T-helper 2 cell treated with Interferon-gamma antibody and Interleukin-4, amounts not matched to agents 5 μg/mL and 100 μg/mL, for 36 hours (primary cell): ENCODE measurements around the gene SPRY4.
A peak's percentile ranks its signal among the peaks of the same experiment; 100 is the strongest.

ENCODE experiments used
- DNase-seq: peaks from one replicate; pipeline ENCODE4 v3.0.0; 2021; ENCODE audit warnings: low spot score
- H3K27ac Mint-ChIP-seq: one replicate; pipeline ENCODE4 v1.8.0; 2021; ENCODE audit warnings: mild to moderate bottlenecking, mixed read lengths
- H3K27me3 Mint-ChIP-seq: one replicate; pipeline ENCODE4 v1.8.0; 2021; ENCODE audit warnings: low read depth, mixed read lengths
- H3K36me3 Mint-ChIP-seq: one replicate; pipeline ENCODE4 v1.8.0; 2021; ENCODE audit warnings: low read depth, mixed read lengths
- H3K4me1 Mint-ChIP-seq: one replicate; pipeline ENCODE4 v1.8.0; 2021; ENCODE audit warnings: low read depth, mixed read lengths
- H3K4me3 Mint-ChIP-seq: one replicate; pipeline ENCODE4 v1.8.0; 2022; ENCODE audit warnings: mild to moderate bottlenecking, moderate library complexity, mixed read lengths
- H3K9me3 Mint-ChIP-seq: one replicate; pipeline ENCODE4 v1.8.0; 2021; ENCODE audit warnings: mixed read lengths

Gene SPRY4

GRCh38 chr5:142324136-142324870 lies 518 bp downstream of the SPRY4 start:
- no peaks in the 10 kb centered on the region for H3K36me3 Mint-ChIP-seq
- peak overlapping the region; percentile 86 for H3K4me3 Mint-ChIP-seq
- peak overlapping the region; percentile 67 for H3K27ac Mint-ChIP-seq
- no peak for DNase-seq
- peaks cover 46% of the 10 kb centered on the region for H3K27me3 Mint-ChIP-seq
- H3K9me3 Mint-ChIP-seq: no peaks in the 10 kb centered on the region
- peaks cover 30% of the 10 kb centered on the region for H3K4me1 Mint-ChIP-seq

GRCh38 chr5:142323480-142324135 lies 1.2 kb downstream of the SPRY4 start:
- DNase-seq: no peak
- Mint-ChIP-seq H3K27ac (no peak overlapping the region), H3K9me3 (no peaks in the 10 kb centered on the region), H3K4me3 (peak overlapping the region; percentile 86), H3K36me3 (no peaks in the 10 kb centered on the region), H3K4me1 (peaks cover 35% of the 10 kb centered on the region), H3K27me3 (peaks cover 41% of the 10 kb centered on the region)

- Mint-ChIP-seq H3K9me3 (no peaks in the 10 kb centered on the region), H3K36me3 (no peaks in the 10 kb centered on the region), H3K4me3 (no peak overlapping the region), H3K4me1 (peaks cover 35% of the 10 kb centered on the region), H3K27ac (no peak overlapping the region), H3K27me3 (peaks cover 41% of the 10 kb centered on the region)
- no peak for DNase-seq
These were observed 1.9 kb downstream of the SPRY4 start for GRCh38 chr5:142322747-142323479.

GRCh38 chr5:142322403-142322746 lies 2.4 kb downstream of the SPRY4 start:
- Mint-ChIP-seq H3K27me3 (peaks cover 38% of the 10 kb centered on the region), H3K27ac (no peak overlapping the region)

GRCh38 chr5:142320851-142321560 lies 3.8 kb downstream of the SPRY4 start:
- H3K9me3 Mint-ChIP-seq: no peaks in the 10 kb centered on the region
- DNase-seq: no peak
- H3K27me3 Mint-ChIP-seq: peaks cover 27% of the 10 kb centered on the region
- no peak overlapping the region for H3K4me3 Mint-ChIP-seq
- no peaks in the 10 kb centered on the region for H3K36me3 Mint-ChIP-seq
- H3K4me1 Mint-ChIP-seq: peaks cover 37% of the 10 kb centered on the region
- H3K27ac Mint-ChIP-seq: no peak overlapping the region

More at GRCh38 chr5:142322403-142322746, 2.4 kb downstream of the SPRY4 start:
- H3K36me3 Mint-ChIP-seq: no peaks in the 10 kb centered on the region
- H3K4me3 Mint-ChIP-seq: no peak overlapping the region
- no peaks in the 10 kb centered on the region for H3K9me3 Mint-ChIP-seq
- no peak for DNase-seq
- peaks cover 35% of the 10 kb centered on the region for H3K4me1 Mint-ChIP-seq

- no peaks in the 10 kb centered on the region for H3K9me3 Mint-ChIP-seq
- H3K27ac Mint-ChIP-seq: no peak overlapping the region
- H3K4me1 Mint-ChIP-seq: peaks cover 40% of the 10 kb centered on the region
- no peaks in the 10 kb centered on the region for H3K36me3 Mint-ChIP-seq
- no peak overlapping the region for H3K4me3 Mint-ChIP-seq
- no peak for DNase-seq
- peaks cover 27% of the 10 kb centered on the region for H3K27me3 Mint-ChIP-seq
These were observed 4.4 kb downstream of the SPRY4 start for GRCh38 chr5:142320430-142320738.

GRCh38 chr5:142319560-142320429 lies 5.0 kb downstream of the SPRY4 start:
- Mint-ChIP-seq H3K27me3 (peaks cover 23% of the 10 kb centered on the region), H3K4me1 (peaks cover 36% of the 10 kb centered on the region), H3K36me3 (no peaks in the 10 kb centered on the region), H3K9me3 (no peaks in the 10 kb centered on the region), H3K27ac (no peak overlapping the region), H3K4me3 (peak overlapping the region; percentile 41)
- DNase-seq: no peak

GRCh38 chr5:142319105-142319504 lies 5.7 kb downstream of the SPRY4 start:
- Mint-ChIP-seq H3K27ac (no peak overlapping the region), H3K36me3 (no peaks in the 10 kb centered on the region), H3K9me3 (no peaks in the 10 kb centered on the region), H3K27me3 (peaks cover 21% of the 10 kb centered on the region), H3K4me3 (peak overlapping the region; percentile 41), H3K4me1 (peaks cover 35% of the 10 kb centered on the region)
- no peak for DNase-seq

GRCh38 chr5:142317753-142318152 lies 7.1 kb downstream of the SPRY4 start:
- H3K36me3 Mint-ChIP-seq: no peaks in the 10 kb centered on the region
- peaks cover 8% of the 10 kb centered on the region for H3K27me3 Mint-ChIP-seq
- no peak for DNase-seq
- no peak overlapping the region for H3K27ac Mint-ChIP-seq
- peaks cover 29% of the 10 kb centered on the region for H3K4me1 Mint-ChIP-seq
- no peak overlapping the region for H3K4me3 Mint-ChIP-seq
- no peaks in the 10 kb centered on the region for H3K9me3 Mint-ChIP-seq

GRCh38 chr5:142317173-142317572 lies 7.6 kb downstream of the SPRY4 start:
- Mint-ChIP-seq H3K36me3 (no peaks in the 10 kb centered on the region), H3K4me1 (peaks cover 29% of the 10 kb centered on the region)

GRCh38 chr5:142316681-142317080 lies 8.1 kb downstream of the SPRY4 start:
- no peak overlapping the region for H3K27ac Mint-ChIP-seq
- no peak overlapping the region for H3K4me3 Mint-ChIP-seq
- H3K4me1 Mint-ChIP-seq: peaks cover 29% of the 10 kb centered on the region
- no peaks in the 10 kb centered on the region for H3K36me3 Mint-ChIP-seq
- no peak for DNase-seq
- H3K27me3 Mint-ChIP-seq: peaks cover 5% of the 10 kb centered on the region
- no peaks in the 10 kb centered on the region for H3K9me3 Mint-ChIP-seq

More at GRCh38 chr5:142317173-142317572, 7.6 kb downstream of the SPRY4 start:
- Mint-ChIP-seq H3K27ac (no peak overlapping the region), H3K9me3 (no peaks in the 10 kb centered on the region), H3K27me3 (peaks cover 5% of the 10 kb centered on the region), H3K4me3 (no peak overlapping the region)
- no peak for DNase-seq

GRCh38 chr5:142316051-142316450 lies 8.8 kb downstream of the SPRY4 start:
- no peaks in the 10 kb centered on the region for H3K36me3 Mint-ChIP-seq
- DNase-seq: no peak
- peak overlapping the region; percentile 12 for H3K4me3 Mint-ChIP-seq

More at GRCh38 chr5:142316051-142316450, 8.8 kb downstream of the SPRY4 start:
- Mint-ChIP-seq H3K27me3 (peaks cover 5% of the 10 kb centered on the region), H3K9me3 (no peaks in the 10 kb centered on the region), H3K27ac (no peak overlapping the region), H3K4me1 (peaks cover 25% of the 10 kb centered on the region)
